ENCODE data around the gene ANKK1.

The ANKK1 gene

DNA sequence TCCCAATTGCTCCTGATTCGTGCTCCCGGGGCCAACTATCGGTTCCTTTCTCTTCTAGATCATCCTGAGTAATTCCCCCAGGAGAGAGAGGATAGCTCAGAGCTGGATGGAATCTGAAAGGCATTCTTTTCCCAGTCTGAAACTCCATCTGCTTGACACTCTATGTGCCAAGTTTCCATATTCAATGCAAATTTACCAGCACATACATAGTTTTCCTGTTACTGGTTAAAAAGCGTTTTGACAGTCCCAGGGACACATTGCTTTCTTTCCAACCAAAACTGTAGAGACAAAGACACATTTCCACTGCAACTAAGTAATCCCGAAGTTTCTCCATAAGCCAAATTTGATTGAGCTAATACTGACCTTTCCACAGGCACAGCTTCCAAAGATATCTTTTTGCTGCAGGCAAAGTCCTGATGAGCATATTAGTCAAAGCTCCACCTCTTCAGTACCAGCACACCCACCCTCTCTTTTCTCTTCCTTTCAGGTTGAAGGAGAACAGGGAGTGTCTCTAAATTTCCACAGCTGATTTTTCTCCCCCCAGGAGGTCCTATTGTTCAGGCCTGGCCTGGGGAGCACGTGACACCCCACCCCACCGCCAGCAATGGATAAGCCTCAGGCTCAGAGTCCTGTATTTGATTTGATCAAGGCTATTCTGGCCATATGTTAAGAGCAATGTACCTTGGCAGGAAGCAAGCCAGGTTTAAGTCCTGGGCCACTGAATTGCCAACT is 9.7 kb upstream of the ANKK1 start:
- DNase-seq = no peak

DNA sequence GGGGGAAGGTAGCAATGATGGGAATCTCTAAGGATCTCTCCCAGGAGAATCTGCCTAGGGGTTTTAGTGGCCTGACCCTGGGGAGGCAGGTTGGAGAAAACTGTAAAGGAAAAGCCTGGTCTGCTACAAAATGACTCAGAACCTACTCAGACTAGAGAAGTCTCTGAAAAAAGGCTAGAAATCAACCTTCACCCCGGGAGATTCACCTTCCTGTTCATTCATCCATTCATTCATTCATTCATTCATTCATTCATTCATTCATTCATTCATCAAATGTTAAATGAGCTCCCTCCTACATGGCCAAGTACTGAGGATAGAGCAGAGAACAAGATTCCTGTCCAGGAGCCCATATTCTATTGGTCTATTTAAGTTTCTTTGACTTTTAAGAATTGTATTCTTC is 8.9 kb upstream of the ANKK1 start:
- no peak for DNase-seq

DNA sequence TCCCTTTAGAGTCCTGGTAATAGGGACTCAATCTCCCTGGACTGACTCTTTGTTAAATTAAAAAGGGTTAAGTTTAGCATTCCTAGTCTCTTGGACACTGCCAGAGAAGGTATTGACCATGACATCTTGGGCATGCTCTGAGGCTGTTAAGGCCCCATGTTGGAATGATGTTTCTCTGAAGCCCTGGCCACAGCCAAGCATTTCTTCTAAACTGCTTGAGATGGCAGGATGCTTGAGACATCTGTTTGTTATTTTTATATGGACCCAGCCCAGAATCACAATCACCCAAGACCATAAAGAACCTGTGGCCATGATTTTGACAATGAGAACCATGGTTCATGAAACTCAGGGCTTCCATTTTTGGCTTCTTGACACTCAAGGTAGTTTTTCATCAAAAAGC is 5.5 kb upstream of the ANKK1 start:
- DNase-seq = no peak

DNA sequence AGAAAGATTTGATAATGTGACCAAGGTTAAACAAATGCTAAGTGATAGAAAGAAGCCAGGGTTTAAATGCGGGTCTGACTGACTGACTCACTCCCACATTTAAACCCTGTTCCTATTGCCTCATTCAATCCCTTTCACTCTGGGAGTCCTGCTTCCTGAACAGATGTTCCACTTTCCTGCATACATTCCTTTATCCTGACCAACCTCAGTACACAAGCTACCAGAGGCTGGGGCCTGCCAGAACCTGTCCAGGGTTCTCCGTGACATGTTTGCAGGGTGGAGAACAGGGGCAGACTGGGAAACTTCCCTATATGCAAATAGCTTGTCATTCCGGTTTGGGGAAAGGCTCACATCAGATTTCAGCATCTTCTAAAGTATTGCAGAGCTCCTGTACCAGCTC is 3.0 kb upstream of the ANKK1 start:
- no peak for DNase-seq

DNA sequence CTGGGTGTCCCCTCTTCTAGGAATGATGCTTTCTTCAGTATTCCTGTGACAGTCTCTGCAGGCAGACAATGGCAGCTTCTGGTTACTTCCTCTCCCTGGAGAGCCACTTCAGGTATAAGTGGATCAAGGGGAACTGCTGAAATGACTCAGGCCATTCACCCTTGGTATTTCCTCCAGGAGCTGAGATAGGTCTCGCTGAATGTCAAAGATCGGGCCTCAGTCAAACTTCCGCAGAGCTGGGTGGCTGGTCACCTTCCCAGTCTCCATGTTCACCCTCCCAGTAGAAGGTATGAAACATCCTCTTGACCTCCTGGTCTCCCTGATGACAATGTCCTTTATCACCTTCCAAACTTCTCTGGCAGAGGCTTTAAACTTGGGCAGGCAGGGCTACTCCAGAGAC is 1.8 kb upstream of the ANKK1 start:
- DNase-seq = no peak

DNA sequence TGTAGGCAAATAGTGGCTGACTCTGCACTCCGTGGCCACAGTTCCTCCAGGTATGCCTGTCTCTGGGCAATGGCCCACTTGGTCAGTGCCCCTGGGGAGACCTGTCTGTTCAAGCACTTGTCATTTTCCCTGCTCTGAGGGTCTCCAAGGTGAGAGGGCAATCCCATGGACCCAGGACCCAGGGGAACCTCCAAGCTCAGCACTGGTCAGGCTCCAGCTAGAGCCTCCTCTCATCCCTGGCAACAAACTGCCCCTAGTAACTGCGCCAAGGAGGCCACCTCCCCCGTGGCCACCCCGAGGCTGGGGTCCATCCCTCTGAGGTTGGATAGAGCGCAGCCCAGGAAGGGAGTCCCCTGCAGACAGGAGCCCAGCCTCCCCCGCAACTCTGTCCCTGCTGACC is 713 bp upstream of the ANKK1 start:
- no peak for DNase-seq

DNA sequence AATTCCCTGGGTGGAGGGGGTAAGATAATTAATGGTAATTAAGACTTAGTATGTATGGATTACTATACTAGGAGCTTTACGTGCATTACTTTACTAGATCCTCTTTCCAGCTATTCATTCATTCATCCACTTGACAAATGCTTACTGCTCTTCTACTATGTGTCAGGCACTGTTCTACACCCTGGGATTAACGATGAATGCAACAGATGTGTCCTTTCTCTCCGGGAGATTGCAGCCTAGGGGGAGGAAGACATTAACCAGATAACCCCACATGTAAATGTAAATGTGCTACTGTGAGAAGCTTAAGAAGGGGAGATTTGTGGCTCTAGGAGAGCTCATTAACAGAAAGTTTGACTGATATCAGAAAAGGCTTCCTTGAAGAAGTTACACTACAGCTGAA is 1.7 kb downstream of the ANKK1 start:
- DNase-seq = no peak

DNA sequence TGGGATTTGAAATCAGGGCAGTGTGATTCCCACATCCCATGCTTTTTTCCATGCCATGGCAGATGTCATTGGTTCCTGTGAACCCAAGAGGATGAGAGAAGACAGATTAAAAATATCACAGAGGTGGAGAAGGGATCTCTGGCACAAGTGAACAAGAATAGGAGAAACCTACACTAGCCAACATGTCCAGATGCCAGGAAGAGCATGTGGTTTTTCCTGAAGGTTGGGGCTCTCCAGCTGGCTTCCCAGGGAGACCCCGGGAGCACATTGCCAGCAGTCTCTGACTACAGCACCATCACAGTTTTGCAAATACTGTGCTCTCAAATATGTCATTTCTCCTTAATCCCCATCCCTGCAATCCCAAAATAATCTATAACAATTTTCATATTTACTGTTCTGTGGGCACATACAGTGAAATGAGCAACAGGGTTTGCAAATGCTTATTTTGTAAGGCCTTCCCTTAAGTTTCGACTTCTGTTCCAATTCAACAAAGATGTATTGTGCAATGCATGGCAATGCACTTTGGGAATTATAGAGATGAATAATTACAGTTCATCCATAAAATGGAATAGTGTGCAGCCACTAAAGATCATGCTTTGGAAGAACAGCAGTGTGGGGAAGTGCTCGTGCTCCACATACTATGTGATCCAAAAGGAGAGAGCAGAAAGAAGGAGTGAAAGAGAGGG is 4.8 kb downstream of the ANKK1 start:
- no peak for DNase-seq

DNA sequence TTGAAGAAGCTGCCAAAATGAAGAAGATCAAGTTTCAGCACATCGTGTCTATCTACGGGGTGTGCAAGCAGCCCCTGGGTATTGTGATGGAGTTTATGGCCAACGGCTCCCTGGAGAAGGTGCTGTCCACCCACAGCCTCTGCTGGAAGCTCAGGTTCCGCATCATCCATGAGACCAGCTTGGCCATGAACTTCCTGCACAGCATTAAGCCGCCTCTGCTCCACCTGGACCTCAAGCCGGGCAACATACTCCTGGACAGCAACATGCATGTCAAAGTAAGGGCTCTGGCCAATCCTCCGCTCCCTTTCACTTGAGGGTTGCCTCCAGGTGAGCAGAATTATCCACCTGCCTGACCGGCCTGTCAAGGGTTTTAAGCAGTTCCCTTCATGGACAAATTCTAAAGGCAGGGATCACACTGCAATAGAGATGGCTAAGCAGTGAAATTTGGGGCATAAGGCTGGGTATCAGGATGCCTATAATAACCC is 6.0 kb downstream of the ANKK1 start:
- DNase-seq = no peak

DNA sequence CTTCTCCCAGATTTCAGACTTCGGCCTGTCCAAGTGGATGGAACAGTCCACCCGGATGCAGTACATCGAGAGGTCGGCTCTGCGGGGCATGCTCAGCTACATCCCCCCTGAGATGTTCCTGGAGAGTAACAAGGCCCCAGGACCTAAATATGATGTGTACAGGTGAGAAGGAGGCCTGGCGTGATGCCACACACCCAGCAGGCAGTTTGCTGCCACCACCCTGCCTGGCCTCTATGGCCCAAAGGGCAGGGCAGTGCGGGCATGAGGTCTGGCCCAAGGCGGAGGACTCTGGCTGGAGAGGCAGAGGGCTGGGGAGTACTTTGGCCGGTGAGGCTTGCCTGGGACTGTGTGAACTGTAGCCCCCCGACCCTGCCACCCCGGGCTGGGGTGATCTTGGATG is 7.3 kb downstream of the ANKK1 start:
- DNase-seq = no peak

DNA sequence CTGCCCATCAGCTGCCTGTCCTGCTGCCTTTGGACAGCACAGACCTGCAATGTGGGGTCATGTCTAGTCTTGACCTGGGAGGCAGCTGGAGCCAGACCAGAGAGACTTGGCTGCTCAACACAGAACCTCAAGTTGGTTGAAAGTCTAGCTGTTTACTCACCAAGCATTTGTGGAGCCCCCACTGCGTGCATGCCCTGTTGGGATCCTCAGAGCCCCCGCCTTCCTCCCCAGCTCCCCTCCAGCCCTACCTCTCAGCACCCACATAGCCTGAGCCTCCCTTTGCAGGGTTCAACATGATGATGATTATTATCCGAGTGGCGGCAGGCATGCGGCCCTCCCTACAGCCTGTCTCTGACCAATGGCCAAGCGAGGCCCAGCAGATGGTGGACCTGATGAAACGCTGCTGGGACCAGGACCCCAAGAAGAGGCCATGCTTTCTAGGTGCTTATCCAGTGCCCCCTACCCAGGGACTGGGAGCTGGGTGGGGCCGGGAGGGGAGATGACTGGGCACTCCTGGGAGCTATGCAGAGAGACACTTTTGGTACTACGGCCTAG is 8.3 kb downstream of the ANKK1 start:
- no peak for DNase-seq

DNA sequence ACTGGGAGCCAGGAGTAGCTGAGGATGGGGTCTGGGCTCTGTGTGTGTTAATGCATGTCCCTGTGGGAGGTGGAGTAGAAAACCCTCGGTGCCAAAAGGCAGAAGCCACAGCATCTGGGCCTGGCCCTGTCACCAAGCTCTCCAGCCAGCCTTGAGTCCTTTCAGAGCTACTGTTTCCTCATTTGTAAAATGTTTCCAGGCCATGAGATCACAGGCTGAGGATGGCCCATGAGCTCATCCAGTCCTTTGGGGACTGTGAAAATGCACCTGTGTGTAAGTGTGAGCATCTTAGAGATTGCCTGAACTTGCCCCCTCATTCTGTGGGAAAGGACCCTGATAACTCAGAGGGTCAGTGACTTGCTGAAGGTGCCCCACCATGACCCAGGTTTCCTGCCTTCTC is 9.1 kb downstream of the ANKK1 start:
- no peak for DNase-seq

DNA sequence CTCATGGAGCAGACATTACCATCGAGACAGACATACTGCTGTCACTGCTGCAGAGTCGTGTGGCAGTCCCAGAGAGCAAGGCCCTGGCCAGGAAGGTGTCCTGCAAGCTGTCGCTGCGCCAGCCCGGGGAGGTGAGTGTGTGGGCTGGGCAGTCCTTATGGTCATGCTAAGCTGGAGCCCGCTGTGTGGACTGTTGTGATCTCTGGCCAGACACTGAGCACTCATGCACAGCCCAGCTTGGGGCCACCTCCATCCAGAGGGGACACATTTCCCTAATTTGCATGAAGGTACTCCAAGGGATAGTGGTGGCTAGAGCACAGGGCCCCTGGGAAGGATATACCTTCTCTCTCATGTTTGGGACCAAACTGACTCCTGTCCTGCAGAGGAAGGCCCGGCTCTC is 9.6 kb downstream of the ANKK1 start:
- no peak for DNase-seq

DNA sequence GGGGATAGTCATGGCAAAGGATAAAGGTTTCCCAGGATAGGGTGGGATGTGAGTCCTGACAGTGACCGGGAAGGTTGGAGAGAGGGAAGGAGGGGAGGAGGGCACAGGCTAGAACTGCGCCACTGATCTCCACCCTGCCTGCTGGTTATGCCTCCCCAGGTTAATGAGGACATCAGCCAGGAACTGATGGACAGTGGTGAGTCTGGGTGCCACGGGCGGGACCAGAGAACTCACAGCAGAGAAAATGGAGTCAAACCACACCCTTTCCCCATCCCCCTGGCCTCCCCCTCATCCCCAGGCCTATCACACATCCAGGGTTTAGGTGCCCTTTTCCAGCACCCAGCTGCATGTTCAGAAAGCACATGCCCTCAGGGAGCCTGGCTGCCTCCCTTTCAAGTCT is 10.2 kb downstream of the ANKK1 start:
- DNase-seq = no peak

DNA sequence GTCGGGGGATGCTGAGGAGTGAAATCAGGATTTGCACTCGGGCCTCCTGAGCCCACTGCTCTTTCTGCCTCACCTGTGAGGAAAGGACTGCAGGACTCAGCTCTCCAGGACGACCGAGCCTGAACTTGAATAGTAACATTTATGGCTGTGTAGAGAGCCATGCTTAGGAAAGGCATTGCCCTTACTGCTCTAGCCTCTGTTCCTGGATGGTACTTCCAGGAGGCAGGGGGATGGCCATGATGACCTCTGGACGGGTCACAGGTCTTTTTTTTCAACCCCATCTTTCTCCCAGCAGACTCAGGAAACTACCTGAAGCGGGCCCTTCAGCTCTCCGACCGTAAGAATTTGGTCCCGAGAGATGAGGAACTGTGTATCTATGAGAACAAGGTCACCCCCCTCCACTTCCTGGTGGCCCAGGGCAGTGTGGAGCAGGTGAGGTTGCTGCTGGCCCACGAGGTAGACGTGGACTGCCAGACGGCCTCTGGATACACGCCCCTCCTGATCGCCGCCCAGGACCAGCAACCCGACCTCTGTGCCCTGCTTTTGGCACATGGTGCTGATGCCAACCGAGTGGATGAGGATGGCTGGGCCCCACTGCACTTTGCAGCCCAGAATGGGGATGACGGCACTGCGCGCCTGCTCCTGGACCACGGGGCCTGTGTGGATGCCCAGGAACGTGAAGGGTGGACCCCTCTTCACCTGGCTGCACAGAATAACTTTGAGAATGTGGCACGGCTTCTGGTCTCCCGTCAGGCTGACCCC is 11.3 kb downstream of the ANKK1 start:
- no peak for DNase-seq

DNA sequence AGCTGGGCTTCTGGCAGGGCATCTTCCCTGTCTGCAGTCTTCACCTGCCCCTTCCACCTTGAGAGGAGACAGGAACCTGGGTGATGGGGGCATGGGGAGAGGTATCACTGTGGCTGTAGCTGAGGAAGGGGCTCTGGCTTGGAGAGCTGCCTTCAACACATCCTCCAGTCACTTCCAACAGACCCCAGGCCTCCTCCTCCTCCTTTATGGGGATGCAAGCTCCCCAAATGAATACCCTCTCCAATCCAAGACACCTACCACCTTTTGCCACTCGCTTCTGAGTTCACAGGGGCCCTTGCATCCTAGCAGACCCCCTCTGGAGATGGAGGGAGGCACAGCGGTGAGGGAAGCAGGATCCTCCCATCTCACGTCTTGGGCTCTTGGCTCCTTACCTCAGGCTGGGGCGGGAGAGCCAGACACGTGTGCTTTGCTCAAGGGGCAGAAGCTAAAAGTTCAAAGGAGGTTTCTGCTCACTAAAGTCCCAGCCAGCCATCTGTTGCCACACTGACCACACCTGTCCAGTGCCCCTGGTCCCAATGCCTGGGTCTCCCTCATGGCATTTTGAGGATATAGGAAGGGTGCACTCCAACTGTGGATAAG is 13.2 kb downstream of the ANKK1 start:
- no peak for DNase-seq

DNA sequence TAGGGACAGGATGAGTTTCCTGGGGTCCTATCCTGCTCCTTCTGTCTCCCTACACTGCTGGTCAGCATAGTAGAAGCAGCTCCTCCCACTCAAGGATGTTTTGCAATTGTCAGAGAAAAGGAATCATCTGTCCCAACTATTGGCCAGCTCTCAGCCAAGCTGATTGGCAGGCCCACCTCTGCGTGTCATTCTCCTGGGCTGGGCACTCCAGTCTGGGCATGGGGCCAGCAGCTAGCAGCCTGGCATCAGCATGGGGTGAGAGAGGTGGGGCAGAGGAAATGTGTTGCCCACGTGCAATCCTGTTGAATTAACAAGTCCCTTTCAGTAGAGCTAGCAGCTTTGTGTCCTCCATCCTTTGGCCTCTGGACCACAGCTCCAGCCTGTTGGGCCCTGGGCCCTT is 14.1 kb downstream of the ANKK1 start:
- peak; percentile 95 for DNase-seq

DNA sequence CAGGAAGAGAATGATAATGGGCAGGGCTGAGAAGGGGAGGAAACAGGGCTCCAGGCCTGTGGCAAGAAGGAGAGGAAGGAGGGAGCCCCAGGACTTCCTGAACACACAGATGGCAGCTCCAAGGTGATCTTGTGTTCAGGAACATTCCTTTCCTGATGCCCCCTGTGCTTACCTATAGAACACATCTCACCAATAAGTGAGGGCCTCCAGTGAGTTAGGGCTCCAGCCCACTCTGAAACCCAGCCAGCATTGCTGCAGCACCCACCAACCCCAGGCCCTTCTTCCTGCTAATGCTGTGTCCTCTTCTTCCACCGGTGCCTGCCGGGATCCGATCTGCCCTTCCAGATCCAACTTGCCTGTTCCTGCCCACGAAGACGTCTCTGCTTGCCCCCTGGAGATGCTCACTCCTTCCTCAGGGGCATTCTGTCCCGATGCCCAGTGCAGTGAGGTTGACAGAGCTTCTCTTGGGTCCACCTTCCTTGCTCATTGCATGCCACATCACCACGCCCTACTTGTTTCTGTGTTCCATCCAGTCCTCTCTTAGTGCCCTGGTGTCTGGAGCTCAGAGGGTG is 17.4 kb downstream of the ANKK1 start:
- DNase-seq = no peak

DNA sequence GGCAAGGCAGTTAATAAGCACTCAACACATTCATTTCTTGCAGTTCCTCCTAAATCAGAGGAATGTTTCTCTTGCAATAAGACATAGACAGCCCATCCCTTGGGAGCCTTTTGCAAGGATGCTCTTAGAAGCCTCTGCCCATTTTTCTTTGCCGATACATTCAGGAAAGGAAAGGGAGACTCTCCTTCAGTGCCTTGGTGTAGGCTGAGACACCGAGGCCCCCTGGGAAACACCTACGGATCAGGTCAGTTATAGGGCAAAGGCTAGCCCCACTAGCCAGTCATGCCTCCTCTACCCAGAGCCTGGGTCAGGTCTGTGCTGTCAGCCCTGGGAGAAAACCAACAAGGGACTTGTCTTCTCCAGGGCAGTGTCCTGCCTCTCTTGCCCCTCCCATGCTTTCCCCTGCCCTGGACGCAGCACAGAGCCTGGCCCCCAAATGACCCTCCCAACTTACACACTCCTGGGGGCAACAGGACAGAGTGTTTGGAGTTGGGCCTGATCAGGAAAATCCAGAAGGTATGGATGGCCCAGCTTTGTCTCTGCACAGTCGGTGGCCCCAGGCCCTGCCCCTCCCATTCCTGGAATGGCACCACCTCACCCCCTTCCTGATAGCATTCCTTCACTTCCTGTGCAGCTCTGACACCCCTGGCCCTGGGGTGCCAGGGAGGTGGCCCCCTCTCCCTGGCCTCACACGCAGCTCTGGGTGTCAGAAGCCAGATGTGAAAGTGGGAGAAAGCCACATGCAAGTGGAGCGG is 18.3 kb downstream of the ANKK1 start:
- no peak for DNase-seq

DNA sequence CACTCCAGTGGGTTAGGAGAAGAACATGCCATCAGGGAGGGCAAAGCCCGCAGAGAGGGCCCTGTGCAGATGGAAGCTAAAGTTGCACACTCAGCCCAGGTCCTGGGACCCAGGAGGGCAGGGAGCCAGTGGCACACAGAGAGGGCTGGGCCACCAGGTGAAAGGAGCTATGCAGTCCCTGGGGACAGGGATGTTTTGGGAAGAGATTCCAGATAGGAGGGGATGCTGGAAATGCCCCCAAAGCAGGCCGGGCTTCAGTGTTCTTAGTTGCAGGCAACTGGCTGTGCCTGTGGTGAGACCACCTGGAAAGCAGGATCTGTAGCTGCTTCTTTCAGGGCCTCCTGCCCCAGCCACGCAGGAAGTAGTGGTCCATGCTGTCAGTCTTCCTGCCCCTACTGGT is 19.6 kb downstream of the ANKK1 start:
- DNase-seq = no peak

DNA sequence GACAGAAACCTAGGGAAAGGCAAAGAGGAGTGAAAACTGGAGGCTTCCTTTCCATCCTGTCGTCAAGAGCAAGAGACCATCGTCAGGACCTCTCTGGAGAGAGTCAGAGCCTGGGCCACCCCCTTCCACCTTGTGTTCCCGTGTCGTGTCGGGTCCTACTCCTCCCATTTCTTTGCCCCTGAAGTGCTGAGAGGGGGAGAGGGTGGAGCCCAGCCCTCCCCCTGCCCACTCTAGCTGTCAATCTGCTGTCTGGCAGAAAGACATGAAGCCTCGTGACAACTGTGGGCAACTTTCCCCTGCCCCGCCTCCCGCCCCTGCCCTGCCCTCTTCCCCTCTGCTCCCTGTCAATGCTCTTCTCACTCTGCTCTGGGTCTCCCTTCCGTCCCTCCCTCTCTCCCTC is 20.6 kb downstream of the ANKK1 start:
- no peak for DNase-seq

DNA sequence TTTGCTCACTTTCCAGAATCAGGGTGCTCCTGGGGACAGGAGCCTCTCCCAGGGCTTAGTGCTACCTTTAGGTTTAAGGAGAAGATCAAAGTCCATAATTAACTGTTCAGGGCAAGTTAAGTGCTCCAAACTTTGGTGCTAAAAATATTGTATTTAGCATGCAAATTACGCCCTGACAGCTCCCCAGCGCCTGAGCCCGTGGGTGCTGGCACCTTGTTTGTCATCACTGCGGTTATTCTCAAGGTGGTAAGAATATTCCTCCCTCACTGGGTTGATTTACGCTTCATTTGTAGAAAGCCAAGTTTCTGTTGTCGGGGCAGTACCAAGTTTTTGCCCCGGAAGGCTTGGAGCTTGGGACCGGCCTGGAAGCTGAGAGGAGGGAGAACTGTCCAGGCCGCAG is 21.3 kb downstream of the ANKK1 start:
- DNase-seq = no peak
